Femur (tissue), 1 donor: Measurements from ENCODE around the gene ADAMTS17.

Experiments
- DNase-seq: peaks from one replicate; pipeline ENCODE4 v3.0.0-alpha.2; 2017

The ADAMTS17 gene

GRCh38 chr15:100193277-100193860 is 148.4 kb downstream of the ADAMTS17 start:
- DNase-seq, result peak; percentile 8

GRCh38 chr15:100192097-100193080 is 149.4 kb downstream of the ADAMTS17 start:
- peak; percentile 19 for DNase-seq

GRCh38 chr15:100191161-100191560 is 150.6 kb downstream of the ADAMTS17 start:
- DNase-seq, result peak; percentile 19

DNA sequence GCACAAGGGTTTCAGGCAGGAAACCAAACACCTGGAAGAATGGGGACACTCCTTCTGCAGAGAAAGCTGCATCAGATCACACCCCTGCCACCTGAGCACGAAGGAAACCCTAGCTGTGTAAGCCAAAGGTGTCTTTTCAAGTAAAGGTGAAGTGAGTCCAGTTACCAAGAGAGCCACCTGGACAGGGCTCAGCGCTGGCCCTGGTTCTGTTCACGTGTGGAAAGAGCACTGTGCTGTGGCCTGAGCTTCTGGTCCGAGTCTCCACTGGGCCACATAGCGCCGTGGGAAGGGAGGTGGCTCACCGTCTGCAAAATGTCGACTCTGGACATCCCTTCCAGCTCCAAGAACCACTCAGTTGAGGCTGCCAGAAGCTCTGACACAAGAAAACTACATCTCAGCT is 151.1 kb downstream of the ADAMTS17 start:
- peak; percentile 13 for DNase-seq

- peak; percentile 8 for DNase-seq
Observed at GRCh38 chr15:100189849-100190248, 151.9 kb downstream of the ADAMTS17 start.

DNA sequence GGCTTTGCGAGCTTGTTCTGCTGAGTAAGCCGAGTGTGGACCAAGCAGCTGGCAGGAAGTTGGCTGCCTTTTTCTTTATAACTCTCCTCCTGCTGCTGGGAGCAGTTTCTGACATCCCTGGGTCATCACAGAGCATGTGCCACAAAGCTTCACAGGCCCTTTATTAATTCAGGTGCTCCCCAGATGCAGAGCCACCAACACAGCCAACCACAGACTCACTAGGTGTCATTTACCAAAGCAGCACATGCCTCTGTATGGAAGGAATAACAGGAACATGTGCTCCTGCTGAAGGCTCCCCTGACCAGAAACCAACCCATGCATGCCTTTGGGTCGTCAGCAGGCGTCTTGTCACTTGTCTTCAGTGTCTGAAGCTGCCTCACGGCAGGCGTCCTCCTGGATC is 152.5 kb downstream of the ADAMTS17 start:
- DNase-seq, result peak; percentile 15

DNA sequence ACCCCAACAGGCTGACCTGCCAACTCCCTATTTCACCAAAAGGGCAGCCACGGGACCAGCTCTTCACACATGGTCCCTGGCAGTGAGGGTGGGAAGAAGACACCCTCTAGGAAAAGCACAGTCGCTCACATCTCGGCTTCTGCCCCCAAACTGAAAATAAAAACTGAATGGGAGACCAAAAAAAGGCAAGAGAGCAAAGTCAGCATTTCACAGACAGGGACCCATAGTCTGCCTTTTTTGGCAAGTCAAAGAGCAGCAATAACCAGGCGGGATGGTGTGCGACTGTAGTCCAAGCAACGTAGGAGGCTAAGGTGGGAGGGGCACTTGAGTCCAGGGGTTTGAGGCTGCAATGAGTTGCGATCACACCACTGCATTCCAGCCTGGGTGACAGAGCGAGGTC is 154.1 kb downstream of the ADAMTS17 start:
- no peak for DNase-seq

DNA sequence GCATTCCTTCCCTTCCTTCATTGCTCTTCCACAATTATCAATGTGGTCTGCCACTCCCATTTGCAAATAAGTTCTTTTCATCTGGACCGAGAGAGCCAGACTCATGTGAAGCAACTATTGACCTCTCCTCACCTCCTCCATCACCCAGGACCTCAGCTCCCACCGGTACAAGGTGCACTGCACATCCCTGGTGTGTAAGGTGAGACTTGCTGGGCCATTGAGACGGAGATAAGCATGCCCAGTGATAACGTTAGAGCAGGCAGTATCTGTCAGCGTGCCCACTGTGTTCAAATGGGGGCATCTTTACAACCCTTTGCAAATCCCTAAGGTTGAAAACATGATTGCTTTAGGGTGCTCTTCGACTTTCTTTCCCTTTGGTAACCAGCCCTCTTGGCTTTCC is 154.8 kb downstream of the ADAMTS17 start:
- DNase-seq, result peak; percentile 0

GRCh38 chr15:100186366-100186765 is 155.4 kb downstream of the ADAMTS17 start:
- peak; percentile 5 for DNase-seq

DNA sequence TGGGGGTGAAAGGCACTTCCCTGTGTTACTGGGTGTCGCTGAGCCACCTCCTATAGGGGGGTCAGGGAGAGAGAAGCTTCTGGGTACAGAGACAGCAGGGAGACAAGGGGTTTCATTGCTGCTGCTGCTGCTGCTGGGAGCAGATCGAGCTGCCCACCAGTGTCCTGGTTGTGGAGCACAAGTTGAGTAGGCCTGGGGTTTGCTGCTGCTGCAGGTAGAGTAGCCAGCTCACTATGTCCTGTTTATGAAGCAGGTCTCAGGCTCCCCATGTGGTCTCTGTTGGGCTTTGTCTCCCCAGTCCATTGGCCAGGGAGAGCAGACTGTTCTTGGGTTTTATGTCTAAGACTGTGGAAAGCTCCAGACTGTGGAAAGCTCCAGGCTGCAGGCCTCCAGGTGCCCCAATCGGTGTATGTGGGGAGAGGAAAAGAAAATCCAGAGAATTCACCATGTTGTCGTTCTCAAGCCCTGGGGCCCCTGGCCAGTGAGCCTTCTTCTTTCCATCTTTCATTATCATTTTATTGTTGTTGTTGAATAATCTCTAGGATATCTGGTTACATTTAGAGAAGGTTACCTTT is 157.8 kb downstream of the ADAMTS17 start:
- DNase-seq, result peak; percentile 1

DNA sequence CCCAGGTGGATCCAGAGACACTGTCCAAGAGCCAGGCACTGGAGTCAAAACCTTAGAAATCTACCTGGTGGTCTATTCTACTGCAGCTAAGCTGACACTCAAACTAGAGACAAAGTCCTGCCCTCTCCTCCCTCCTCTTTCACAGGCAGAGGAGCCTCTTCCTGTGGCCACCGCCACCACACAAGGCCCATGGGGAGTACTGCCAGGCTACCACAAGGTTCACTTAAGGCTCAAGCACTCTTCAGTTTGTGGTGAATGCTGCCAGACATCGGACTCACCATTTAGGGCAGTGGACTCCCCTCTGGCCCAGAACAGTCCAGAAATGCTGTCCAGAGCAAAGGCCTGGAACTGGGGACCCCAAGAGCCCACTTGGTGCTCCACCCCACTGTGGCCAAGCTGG is 160.9 kb downstream of the ADAMTS17 start:
- DNase-seq, result peak; percentile 46

DNA sequence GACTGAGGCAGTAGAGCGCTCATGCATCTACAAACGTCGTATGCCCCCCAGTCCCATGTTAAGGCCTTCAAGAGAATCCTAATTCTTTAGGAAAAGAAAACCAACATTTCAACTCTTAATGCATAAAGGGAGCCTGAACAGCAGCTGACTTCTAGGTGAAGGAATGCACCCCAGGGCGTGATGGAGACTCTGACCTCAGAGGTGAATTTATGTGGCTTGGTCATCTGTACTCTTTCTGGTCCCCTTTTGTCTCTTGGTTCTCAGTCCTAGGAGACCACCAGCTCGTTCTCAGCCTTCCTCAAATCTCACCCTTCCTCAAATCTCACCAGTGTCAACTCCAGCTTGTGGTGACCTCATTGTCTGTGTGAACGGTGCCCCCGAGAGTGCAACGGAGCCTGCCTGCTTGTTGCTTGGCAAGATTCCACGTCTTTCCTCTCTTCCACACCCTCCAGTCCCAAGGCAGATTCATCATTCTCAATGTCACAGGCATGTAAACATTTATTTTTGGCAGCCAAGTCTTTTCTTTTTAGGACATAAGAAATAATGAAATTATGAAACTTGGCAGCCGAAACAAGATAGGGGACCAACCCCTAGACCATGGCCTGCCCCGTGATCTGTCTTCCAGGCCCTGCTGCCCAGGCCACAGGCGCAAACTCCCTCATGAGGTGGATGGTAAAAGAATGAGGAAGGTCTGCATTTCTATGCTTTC is 166.2 kb downstream of the ADAMTS17 start:
- DNase-seq, result peak; percentile 12

DNA sequence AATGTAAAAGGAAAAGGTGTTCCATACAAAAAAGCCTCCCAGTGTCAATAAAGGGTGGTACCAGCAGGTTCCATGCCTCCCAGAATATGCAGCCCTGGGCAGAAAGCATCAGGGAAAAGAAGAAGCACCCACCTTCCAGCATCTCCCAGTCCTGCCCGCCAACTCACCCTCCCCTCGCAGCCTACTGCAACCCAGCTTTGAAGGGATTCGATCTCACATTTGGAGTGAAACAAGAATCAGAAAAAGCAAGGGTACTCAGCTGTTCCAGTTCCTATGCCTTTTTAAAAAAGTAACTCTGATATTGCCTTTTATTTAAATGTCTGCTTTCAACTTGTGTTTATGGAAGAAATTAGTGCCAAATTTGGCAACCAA is 166.9 kb downstream of the ADAMTS17 start:
- DNase-seq, result peak; percentile 8

GRCh38 chr15:100174159-100174903 is 167.4 kb downstream of the ADAMTS17 start:
- peak; percentile 13 for DNase-seq

GRCh38 chr15:100172356-100173024 is 169.3 kb downstream of the ADAMTS17 start:
- DNase-seq, result peak; percentile 3

DNA sequence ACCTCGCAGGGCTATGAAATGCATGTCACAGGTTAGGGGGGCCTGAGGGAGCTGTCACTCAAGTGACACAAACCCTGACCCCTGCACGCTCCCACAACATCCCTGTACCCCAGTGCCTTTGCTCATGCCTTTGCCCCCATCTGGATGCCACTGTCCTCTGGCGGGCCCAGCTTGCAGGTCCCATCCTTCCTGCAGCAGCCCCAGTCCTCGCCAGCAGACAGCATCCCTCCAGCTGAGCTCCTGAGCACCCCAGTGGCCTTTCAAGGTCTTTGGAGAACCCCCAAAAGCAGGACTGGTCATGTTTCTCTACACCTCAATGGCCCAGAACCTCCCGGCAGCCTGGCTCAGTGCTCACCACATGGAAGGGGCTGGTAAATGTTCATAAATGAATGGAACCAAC is 170.4 kb downstream of the ADAMTS17 start:
- DNase-seq, result peak; percentile 10

DNA sequence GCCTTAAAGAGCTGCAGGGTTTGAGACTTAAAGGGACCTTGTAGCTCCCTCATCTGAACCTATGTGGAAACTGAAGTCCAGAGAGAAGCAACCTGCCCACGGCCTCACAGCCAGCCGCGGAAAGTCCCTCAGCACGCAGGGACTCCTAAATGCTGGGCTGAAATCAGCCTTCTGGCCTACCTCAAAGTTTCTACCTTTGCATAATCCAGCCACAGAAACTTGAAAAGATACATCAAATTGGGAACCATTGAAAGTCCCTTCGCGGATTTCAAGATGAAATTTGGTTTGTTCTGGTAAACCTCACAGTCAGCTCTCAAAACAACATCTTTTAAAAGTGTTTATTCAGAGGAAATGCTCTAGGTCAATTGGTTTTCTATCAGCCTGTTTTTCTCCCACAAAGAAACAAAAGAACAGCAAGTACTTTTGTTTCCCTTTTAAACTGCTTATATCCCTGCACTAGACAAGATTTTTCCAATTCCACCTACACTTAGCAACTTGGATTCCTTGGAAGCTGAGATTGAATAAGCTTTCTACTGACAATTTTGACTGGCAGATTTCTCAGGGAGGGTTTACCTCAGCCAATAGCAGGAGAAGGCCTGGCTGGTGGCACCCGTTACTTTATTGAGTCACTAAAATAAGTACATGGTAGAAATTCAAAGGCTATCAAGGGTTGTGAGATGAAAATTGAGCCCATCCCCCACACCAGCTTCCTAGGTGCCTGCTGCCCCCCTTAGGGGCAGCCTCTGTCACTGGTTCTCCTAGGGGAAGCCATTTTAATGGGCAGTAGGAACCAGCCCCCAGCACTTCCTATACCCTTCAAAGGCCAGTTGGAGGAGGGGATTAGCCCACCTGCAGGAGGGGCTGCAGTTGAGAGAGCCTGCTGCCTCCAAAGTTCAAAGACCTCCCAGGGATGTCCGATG is 171.2 kb downstream of the ADAMTS17 start:
- DNase-seq, result peak; percentile 6

DNA sequence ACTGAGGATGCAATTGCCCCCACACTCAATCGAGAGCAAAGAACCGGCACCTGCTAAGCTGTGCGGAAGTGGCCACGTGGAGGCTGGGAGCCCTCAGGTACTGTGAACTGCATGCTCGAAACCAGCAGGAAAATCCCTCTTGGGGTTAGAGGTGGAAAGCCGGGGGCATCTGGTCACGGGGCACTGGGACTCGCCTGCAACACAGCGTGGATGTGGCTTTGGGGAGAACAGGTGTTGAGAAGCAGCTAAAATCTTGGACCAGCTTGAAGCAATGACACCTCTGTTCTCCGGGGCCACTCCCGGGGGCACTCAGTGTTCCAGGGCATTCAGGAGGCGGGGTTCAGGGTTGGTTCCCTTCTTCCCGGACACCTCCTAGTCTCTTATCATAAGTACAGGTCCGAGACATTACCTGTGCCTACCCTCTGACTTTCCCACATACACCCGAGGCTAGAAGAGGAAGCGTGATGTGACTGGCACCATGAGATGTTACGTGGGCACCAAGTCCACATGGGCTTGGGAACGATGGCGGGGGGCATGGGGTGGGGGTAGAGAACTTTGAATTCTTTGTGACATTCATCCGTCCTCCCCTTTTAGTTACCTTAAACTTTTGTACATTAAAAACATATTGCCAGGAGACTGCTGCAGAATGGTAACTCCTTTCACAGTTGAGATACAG is 172.0 kb downstream of the ADAMTS17 start:
- peak; percentile 13 for DNase-seq

- DNase-seq, result no peak
Observed at GRCh38 chr15:100168787-100169186, 173.0 kb downstream of the ADAMTS17 start.

DNA sequence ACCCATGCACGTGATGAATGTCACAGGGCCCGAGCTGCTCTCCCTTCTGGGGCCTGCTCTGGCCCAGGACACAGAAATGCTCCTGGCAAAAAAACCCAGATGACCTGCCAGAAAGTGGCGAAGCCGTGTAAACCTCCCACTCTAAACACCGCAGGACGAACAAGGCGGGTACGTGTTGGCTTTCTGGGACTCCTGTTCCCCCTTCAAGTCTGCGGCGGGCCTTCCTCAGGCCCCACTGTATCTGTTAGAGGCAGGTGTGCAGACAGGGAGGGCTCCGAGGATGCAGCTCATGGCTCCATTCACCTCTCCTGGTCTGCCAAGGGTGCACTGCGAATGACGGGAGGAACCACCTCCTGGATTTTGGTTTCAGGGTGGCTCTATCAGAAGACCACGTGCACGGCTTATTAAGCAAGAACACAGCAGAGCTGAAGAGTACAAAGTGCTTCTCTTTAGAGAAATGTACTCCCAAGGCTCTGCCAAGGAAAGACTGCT is 173.8 kb downstream of the ADAMTS17 start:
- DNase-seq, result no peak
